Neural progenitor cell (in vitro differentiated cells): ENCODE results near the gene PDCD4.

Experiments used
- EZH2 ChIP-seq: fragments of 200-600 bp; sonication (generic); IDR thresholded peaks from 2 replicates; pipeline ENCODE4 v1.6.1; 2017; ENCODE audit warnings: antibody characterized with exemption, mild to moderate bottlenecking, moderate library complexity
- EZH2phosphoT487 ChIP-seq: fragments of 200-600 bp; sonication (generic); IDR thresholded peaks from 2 replicates; pipeline ENCODE4 v1.6.1; 2017; ENCODE audit warnings: antibody characterized with exemption
- TF ChIP-seq, protein P1 (sequence below): fragments of 200-600 bp; sonication (generic); IDR thresholded peaks from 2 replicates; pipeline ENCODE4 v1.5.1; 2017; ENCODE audit warnings: antibody characterized with exemption, mild to moderate bottlenecking

DNA sequence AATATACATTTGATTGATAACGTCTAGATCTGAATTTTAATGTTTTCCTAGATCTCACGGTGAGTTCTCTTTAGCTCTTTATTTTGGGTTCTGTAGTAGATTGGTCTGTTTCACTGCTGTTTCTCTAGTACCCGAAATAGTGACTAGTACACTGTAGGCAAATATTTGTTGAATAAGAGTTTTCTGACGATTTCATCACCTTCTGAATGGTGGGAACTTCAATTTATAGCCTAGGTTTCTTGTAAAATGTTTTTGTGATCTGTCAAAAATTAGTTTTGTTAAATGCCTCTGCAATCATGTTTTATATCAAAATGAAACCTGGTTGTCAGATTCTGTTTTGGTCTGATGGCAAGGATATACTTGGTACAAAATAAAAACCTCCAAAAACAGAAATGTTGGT, 10.2 kb downstream of the PDCD4 start:
- TF ChIP-seq, protein P1, sequence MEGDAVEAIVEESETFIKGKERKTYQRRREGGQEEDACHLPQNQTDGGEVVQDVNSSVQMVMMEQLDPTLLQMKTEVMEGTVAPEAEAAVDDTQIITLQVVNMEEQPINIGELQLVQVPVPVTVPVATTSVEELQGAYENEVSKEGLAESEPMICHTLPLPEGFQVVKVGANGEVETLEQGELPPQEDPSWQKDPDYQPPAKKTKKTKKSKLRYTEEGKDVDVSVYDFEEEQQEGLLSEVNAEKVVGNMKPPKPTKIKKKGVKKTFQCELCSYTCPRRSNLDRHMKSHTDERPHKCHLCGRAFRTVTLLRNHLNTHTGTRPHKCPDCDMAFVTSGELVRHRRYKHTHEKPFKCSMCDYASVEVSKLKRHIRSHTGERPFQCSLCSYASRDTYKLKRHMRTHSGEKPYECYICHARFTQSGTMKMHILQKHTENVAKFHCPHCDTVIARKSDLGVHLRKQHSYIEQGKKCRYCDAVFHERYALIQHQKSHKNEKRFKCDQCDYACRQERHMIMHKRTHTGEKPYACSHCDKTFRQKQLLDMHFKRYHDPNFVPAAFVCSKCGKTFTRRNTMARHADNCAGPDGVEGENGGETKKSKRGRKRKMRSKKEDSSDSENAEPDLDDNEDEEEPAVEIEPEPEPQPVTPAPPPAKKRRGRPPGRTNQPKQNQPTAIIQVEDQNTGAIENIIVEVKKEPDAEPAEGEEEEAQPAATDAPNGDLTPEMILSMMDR, result no peak
- no peak for TF ChIP-seq EZH2
- TF ChIP-seq EZH2phosphoT487, result no peak
